ENCODE measurements around the gene SYT17.
"Not testable (repeated sequence)": the region's sequence is repeated elsewhere in the genome, so short reads cannot be mapped to it uniquely, and the experiment has no call there.

SYT17 gene

GRCh38 chr16:19180741-19181140 is 12.7 kb downstream of the SYT17 start:
- DNase-seq (ENCODE audit: insufficient read length, low spot score) (no peak), FAIRE-seq (no peak)
- no peak for TF ChIP-seq CTCF (IDR thresholded peaks at IDR 0.05; ENCODE audit: insufficient read depth, missing control alignments)

GRCh38 chr16:19182481-19182880 is 14.4 kb downstream of the SYT17 start:
- no peak for TF ChIP-seq CTCF (IDR thresholded peaks at IDR 0.05; ENCODE audit: insufficient read depth, missing control alignments)
- FAIRE-seq (no peak), DNase-seq (ENCODE audit: insufficient read length, low spot score) (no peak)

GRCh38 chr16:19183187-19183586 is 15.1 kb downstream of the SYT17 start:
- FAIRE-seq, result no peak
- no peak for DNase-seq (ENCODE audit: insufficient read length, low spot score)

GRCh38 chr16:19184823-19185509 is 16.9 kb downstream of the SYT17 start:
- DNase-seq (ENCODE audit: insufficient read length, low spot score) (no peak), FAIRE-seq (no peak)
- TF ChIP-seq CTCF (IDR thresholded peaks at IDR 0.05; ENCODE audit: insufficient read depth, missing control alignments), result no peak

More at GRCh38 chr16:19183187-19183586, 15.1 kb downstream of the SYT17 start:
- TF ChIP-seq CTCF (IDR thresholded peaks at IDR 0.05; ENCODE audit: insufficient read depth, missing control alignments), result no peak

GRCh38 chr16:19185510-19185851 is 17.4 kb downstream of the SYT17 start:
- no peak for FAIRE-seq
- DNase-seq (ENCODE audit: insufficient read length, low spot score), result no peak
- no peak for TF ChIP-seq CTCF (IDR thresholded peaks at IDR 0.05; ENCODE audit: insufficient read depth, missing control alignments)

GRCh38 chr16:19186408-19186807 is 18.4 kb downstream of the SYT17 start:
- DNase-seq (ENCODE audit: insufficient read length, low spot score) (no peak), FAIRE-seq (no peak)
- no peak for TF ChIP-seq CTCF (IDR thresholded peaks at IDR 0.05; ENCODE audit: insufficient read depth, missing control alignments)

GRCh38 chr16:19187961-19188360 is 19.9 kb downstream of the SYT17 start:
- FAIRE-seq, result not testable (repeated sequence)

GRCh38 chr16:19188406-19188805 is 20.4 kb downstream of the SYT17 start:
- no peak for DNase-seq (ENCODE audit: insufficient read length, low spot score)
- TF ChIP-seq CTCF (IDR thresholded peaks at IDR 0.05; ENCODE audit: insufficient read depth, missing control alignments), result no peak
- no peak for FAIRE-seq

More at GRCh38 chr16:19187961-19188360, 19.9 kb downstream of the SYT17 start:
- not testable (repeated sequence) for DNase-seq (ENCODE audit: insufficient read length, low spot score)
